HG03095 (cell line): Measurements from ENCODE around the gene PPP1R13B.

Source experiments
- ATAC-seq: cut with Tn5 transposase; IDR thresholded peaks from one replicate; pipeline ENCODE4 v1.9.1; 2021; ENCODE audit warnings: moderate library complexity; ENCODE audit not compliant: unreplicated experiment

PPP1R13B gene

DNA sequence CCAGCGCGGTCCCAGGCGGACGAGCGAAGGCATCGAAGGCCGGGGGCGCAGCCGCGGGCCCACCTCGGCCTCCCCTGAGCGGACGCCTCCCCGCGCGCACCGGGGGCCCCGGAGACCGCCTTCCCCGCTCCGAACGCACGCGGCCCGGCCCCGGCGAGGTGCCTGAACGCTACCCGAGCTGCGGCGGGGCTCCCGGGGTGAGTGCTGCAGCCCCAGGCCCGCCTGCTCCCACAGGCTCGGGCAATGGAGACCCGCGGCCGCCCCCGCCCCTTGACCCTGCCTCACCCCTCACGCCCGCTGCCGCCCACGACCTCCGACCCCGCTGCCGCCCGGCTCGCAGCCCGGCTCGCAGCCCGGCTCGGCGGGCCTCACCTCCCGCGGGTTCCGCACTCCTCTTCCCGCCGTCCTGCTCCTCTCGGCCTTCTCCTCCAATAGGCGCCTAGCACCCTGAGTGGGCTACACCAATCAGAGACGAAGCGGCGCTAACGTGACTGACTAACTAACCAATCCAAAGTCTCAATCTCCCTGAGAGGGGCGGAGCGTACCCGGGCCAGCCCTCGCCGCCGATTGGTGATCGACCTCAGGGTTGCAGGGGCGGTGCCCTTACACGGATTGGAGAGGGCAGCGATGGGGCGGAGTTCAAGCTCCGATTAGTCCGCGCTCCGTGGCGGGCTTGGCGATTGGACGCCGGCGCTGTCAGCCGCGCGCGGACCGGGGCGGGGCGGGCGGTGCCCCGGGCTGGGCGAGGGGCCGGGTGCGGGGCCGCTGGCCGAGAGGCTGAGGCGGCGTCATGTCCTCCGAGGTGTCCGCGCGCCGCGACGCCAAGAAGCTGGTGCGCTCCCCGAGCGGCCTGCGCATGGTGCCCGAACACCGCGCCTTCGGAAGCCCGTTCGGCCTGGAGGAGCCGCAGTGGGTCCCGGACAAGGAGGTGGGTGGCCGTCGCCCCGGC lies 132.0 kb downstream of the PPP1R13B start, which contains the start of the genes XRCC3 and ZFYVE21:
XRCC3 (minus strand) TSS at position 400 of the 949 bp plus-strand sequence. CDS start 4,364 bp downstream, outside the sequence.
ZFYVE21 (plus strand) TSS at position 759 of the 949 bp plus-strand sequence; CDS start at position 791, 32 bp downstream.
- peak; percentile 91 for ATAC-seq

DNA sequence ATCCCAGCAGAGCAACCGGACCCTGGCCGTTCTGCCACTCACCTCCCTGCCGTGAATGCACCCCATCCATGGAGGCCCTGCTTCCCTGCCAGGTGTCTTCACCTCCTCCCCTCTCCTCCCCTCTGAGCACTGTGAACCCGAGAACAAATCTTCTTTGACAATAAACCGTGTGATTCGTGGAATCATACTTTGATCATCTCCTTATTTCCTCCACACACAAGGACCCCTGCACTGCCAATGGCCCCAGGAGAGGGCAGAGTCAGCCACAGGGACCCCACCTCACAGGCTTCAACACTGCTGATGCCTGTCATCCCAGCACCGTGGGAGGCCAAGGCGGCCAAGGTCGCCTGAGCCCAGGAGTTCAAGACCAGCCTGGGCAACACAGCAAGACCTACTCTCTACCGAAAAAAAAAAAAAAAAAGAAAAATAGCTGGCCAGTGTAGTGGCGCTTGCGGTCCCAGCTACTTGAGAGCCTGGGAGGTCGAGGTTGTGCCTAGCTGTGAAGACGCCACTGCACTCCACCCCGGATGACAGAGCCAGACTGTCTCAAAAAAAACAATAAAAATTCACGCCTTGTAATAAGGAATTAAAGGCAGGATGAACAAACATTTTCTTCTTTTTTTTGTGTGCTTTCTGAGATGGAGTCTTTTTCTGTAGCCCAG lies 133.2 kb downstream of the PPP1R13B start:
- ATAC-seq = no peak

DNA sequence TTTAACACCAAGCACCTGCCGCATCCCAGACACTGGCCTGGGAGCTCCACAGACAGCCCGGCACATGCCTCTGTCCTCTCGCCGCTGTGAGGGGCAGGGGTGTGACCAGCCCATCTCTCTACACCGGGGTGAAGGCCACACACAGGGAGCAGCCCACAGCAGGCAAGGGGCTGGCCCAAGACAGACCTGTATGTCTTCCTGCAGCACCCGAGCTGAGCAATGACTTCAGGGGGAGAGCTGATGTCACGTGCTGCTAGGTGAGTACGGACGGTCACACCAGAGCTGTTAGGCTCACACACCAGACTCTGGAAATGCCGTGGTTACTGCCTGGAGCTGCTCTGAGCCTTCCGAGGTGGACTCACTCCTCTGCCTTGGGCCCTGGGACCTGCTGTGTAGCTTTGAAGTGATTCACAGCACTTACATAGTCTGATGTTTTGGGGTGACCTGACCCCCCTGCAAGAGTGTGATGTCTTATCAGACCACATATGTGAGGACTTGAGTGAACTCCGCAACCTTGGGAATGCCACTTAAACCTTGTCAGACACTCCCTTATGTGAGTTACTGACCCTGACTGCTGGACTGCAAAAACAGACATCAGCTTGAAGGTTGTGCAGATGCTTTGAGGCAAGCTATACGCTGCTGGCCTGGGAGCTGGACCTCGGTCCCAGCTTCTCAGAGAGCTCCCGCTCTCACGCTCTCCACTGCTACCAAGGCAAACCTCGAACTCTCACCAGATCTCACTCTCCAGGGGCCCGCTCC lies 133.9 kb downstream of the PPP1R13B start:
- ATAC-seq = no peak

DNA sequence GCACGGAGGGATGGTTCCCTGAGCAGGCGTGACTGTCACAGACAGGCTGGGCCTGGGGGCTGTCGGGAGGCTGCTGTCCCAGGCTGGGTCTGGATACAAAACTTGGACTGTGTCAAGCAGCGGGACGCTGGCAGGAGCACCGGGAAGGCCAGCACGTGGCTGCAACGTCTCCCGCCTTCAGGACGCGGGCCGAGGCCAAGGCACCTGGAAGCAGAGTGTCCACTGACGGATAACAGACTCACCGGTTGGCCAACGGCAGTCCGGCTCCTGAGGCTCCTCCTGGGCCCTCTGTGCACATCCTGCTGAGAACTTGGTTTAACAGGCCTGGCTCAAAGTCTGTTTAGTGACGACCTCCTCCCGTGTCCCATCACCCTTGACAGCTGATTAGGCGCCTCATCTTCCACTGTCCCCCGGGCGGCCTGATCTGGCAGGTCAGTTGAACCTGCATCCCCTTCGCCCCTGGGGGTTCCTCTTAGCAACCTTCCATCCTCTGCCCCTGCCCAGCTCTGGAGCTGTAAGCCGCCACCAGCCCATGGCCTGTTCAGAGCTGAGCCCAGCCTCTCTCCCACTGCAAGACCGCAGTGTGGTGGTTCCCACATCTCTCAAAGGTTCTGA lies 134.6 kb downstream of the PPP1R13B start:
- ATAC-seq = no peak

DNA sequence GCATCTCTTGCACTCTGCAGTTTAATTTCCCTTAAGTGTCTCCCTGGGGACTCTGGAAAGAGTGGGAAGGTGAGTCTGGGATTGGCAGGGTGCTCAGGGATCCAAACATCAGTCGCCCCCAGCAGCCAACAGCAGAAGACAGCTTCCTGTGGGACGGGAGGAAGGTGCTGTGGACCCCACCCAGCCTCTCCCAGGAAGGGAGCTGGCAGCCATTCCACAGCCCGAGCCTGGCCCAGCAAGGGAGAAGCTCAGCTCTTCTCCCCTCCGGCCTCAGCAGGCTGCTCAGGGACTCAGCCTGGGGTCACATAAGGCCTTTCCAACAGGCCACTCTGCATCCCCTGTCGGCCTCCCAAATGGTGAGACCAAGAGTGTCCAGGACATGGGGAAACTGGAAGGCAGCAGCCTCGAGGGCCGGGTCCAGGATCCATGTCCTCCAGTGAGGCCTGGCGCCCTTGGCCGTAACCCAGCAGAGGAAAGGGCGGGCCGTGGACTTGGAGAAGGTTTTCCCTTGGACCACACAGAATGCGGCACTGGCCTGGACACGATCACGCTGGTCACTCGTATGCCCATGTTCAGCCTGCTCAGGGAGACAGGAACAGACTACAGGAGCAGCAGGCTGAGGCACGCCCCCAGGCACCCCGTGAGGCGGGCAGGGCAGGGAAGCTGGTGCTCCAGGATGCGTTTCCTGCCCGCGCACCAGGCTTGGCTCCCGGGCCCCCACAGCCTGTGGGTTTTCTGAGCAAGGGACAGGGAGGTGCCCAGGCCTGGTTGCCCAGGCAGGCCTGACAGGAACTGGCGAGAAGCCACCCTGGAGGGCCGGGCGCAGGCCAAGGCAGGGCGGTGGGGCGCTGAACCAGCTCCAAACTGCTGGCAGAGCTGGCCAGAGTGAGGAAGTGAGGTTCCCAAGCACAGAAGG lies 135.6 kb downstream of the PPP1R13B start:
- no peak for ATAC-seq

DNA sequence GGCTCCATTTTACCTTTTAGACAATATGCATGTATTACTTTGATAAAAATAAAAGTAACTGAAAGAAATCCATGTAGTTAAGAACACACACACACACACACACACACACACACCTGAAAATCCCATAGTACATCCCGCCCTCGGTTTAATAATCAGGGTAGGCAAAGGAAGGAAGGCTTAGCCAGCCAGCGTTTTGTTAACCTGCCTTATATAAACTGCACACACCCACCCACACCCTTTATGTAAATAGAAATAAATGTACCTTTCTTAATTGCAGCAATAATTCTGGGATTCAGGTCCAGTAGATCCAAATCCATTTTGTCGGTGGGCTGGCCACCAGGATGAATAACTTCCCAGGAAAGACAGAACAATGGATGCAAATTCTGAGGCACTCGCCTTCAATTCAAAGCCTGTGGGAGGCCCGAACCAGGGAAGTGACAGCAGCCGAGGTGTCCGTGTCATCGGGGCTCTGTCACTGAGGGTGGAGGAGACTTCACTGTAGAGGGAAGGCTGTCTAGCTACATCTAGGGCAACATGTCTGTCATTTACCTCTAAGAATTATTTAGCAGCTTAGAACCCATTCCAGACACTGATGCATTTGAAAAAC lies 136.5 kb downstream of the PPP1R13B start:
- ATAC-seq = no peak

DNA sequence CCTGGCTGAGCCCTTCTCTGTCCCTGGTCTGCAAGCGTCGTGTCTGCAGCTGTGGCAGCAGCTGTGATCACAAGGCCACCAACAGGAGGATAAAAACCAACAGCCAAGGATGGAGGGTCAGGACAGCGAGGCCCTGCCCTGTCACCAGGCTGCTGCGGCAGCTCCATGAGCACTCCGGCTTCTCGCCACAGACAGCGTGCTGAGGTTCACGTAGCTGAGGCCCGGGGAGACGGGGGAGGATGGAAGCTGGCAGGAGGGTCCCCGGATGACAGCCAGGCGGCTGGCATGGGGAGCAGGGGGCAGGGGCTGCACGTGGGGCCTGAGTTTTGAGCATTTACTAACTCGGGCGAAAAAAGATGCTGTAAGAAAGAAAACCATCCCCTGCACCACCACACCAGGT lies 137.6 kb downstream of the PPP1R13B start:
- ATAC-seq = no peak

DNA sequence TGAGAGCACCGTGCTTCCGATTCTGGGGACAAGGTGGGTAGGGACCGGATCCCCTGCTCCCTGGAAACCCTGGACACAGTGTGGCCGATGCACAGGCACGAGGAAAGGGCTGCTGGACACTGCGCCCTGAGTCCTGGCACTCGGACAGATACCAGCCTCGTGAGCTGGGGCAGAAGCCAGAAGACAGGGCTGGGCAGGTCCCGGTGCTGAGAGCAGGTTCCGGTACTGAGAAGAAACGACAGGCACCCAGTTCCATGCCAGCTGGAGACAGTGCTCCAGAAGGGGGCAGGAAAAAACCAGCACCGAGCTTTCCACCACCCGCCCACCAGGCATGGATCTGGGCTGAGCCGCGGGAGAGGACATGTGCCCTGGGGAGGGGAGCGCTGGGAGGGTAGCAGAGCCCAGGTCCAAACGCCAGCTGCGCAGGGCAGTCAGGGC lies 138.6 kb downstream of the PPP1R13B start:
- no peak for ATAC-seq

DNA sequence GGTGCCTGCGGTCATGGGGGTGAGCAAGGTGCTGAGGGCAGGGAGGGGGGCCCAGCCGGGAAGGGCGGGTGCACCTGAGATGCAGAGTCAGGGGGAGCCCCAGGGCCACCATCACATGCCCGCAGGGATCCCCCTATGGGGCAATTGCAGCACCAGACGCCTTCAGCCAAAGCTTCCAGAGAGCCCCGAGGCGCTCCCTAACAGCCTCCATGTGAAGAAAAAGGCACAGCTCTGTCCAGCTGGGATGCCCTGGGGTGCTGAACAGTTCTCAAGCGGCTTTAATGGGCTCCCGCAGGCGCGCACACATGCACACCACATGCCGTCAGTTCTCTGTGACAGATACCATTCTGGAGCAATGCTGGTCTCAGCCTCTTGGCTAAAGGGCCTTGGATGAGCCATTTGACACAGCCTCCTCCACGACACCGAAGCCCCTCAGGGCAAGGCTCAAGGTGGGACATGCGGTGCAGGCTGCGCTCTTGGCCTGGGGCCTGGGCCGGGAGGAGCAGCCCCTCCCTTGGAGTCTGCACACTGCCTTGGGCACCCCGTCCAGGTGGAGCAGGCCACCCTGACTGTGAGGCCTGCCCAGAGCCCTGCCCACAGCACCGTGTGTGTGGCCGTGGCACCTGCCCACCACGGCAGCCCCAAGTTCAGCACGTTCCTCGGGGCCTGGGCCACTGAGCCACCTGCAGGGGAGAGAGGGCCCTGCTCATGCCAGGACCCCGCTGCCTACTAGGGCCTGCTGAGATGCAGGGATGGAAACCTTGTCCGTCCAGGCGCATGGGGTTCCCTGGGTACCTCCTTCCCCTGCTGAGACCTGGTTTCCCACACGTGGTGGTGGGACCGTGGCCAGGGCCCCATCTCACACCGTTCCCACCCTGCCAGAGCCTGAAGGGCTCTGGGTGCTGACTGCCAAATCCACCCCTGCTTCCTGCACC lies 139.8 kb downstream of the PPP1R13B start:
- no peak for ATAC-seq

DNA sequence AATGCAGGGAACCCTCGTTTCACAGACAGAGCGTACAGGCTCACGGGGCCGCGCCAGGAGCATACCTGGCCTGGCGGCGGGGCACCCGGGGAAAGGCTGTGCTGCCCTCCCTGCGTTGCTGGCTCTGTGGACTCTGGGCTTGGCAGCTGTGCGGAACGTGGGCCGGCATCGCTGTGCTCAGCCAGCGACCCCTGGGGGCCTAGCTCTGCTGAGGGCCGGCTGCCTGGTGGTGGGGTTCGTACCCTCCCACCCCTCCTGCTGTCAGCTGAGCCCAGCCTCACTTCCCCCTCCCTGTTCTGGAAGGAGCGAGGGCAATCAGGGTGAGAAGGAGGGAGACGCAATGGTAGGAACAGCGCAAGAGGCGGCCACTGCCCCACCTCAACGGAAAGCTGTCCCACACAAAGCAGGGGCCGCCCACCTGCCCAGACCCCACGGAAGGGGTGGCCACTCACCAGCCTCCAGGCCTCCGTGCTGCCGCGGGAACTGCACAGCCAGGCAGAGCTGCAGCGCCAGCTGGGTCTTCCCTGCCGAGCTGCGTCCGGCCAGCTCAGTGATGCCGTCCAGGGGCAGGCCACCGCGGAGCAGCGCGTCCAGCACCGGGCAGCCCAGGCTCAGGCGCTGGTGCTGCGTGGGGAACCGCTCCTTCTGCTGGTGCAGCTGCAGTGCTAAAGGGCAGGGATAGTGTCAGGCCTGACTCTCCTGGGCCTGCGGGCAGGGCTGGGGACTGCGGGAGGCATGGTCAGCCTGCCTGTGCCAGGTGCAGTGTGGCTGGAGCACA lies 140.6 kb downstream of the PPP1R13B start:
- no peak for ATAC-seq

DNA sequence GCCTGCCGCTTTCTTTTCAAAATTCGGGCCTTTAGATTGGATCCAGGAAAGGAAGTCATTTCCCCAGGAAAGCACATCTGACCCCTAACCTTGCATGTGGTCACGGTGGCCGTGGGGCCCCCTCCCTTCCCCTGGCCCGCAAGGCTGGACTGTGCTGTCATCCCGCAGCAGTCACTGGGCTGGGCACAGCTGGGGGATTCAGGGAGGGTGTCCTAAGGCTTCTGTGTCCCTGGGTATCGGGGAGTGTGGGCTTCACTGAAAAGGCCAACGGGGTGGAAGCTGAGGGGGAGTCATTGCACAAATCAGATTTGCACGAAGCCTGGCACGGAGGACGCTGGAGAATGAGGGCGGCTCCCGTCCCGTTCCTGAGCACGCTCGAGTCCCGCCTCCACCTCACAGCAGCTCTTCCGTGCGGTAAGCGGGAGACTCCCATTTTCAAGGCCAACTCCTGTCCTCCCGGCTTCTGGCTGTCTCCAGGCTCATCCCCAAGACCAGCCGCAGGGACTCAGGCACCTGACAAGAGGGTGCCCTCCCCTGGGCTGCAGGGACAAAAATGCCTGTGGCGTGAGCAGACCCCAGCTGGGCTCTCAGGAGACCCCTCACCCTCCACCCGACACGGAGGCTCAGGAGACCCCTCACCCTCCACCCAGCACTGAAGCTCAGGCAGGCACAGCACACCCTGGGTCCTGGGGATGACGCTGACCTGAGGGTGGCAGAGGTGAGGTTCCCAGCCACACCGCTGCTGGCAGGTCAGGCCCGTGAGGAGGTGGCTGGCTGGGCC lies 141.7 kb downstream of the PPP1R13B start:
- ATAC-seq = no peak

DNA sequence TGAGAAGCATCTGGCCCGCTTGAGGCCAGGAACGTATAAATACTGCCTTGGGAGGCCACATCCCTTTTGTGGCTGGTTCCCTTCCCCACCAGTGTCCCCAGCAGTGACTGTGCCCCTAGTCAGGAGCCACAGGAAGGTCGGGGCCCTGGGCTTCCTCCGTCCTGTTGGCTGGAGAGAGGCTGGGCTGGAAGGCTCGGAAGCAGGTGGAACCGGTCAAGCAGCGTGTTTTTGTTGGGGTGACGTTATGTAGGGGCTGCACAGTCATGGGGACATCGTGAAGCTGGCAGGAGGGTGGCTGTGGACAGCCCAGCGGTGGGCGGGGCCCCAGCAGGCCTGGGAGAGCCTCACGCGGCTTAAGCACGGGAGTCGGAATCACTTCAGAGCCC lies 142.3 kb downstream of the PPP1R13B start:
- ATAC-seq = no peak

DNA sequence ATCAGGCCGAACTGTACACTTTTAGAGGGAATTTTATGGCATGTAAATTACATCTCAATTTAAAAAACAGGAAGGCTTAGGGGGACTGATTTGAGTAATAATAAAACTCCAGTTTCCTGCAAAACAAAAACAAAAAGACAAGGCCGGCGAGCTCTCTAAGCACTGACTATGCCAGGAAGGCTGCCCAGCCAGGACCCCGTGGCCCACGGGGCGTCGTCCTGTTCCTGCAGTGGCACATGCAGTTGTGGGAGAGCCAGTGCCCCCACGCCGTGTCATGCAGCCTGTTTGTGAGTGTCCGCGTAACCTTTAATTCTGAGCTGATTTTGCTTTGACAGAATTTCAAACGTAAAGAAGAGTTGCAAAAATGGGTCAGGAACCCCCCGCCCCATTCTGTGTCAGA lies 142.7 kb downstream of the PPP1R13B start:
- ATAC-seq = no peak

DNA sequence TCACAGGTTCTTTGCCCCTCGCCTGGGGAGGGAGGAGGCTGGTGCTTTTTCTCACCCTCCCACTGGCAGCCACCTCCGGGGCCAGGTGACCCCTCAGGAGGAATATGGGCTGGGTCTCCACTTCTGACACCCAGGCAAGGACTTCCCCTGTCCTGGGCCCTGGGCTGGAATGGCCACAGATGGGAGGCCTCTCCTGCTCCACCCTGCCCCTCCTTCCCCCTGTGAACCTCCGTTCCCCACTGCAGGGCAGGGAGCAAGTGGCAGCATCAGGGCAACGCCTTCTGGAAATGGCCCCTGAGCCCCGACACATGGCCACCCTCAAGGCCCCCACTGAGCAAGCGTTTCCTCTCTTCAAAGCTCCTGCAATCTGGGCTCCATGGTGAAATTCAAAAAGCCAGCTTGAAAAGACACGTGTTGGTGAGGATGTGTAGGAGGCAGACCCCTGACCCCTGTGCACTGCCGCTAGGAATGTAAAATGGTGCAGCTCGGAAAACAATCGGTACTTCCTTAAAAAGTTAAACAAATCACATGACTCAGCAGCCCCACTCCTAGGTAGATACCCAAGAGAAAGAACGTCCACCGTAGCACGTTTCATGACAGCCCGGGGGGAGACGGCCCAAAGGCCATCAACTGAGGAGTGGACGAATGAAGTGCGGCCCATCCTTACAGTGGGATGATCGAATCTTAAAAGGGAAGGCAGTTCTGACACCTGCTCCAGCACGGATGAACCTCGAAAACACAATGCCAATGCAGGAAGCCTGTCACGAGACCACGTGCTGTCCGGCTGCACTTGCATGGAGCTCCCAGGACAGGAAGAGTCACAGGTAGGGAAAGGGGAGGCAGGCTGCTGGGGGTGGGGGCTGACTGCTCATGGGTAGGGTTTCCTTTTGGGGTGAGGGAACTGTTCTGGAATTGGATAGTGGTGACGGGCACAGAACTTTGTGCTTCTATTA lies 143.7 kb downstream of the PPP1R13B start:
- ATAC-seq = no peak
